HG03066 (cell line): Measurements from ENCODE around the gene PARP15.
A peak's percentile ranks its signal among the peaks of the same experiment; 100 is the strongest.
"Not testable (repeated sequence)": the region's sequence is repeated elsewhere in the genome, so short reads cannot be mapped to it uniquely, and the experiment has no call there.

Source experiments
- ATAC-seq: cut with Tn5 transposase; IDR thresholded peaks from one replicate; pipeline ENCODE4 v1.9.1; 2021; ENCODE audit warnings: low read depth; ENCODE audit not compliant: unreplicated experiment

PARP15 gene

GRCh38 chr3:122661633-122662032, 84.2 kb downstream of the PARP15 start:
- no peak for ATAC-seq

- no peak for ATAC-seq
These were observed 85.1 kb downstream of the PARP15 start for GRCh38 chr3:122662505-122662904.

GRCh38 chr3:122665226-122665786, 87.9 kb downstream of the PARP15 start:
- ATAC-seq, result no peak

DNA sequence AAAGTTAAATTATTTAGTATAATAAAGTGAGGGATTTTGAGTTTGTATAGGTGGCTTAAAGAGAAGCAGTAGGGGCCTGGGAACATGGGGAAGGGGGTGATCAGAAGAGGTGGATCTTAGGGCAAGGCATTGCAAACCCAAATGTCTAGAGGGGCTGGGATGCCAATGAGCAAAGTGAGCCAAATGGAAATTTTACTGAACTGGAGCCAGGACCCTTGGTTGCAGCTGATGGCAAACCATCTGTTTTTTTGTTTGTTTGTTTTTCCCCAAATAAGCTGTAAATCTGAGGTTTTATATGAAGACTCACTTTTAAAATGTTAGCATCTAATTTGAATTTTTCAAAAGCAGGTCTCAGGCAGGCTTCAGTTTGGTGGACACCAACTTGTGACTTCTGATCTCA, 88.4 kb downstream of the PARP15 start:
- no peak for ATAC-seq

DNA sequence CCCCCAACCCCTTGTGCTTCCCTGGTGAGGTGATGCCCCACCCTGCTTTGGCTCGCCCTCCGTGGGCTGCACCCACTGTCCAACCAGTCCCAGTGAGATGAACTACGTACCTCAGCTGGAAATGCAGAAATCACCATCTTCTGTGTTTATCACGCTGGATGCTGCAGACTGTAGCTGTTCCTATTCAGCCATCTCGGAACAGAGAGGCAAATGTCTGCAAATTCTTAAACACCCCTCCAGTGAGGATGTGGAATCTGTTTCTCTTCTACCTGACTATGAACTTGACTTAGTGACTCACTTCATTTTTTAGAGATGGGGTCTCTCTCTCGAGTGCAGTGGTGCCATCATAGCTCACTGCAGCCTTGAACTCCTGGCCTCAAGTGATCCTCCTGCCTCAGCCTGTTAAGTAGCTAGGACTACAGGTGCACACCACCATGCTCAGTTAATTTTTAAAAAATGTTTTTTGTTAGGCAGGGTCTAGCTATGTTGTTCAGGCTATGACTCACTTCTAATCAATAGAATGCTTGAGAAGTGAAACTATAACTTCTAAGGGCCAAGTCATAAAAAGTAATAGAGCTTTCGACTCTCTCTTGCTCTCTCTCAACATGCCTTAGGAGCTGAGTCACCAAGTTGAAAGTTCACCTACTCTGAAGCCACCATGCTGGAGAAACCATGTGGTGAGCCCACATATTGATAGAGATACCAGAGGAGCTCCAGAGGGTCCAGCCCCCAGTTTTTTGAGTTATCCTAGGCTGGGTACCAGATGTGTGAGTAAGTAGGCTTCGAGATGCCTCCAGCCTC, 91.7 kb downstream of the PARP15 start:
- ATAC-seq, result peak; percentile 65

DNA sequence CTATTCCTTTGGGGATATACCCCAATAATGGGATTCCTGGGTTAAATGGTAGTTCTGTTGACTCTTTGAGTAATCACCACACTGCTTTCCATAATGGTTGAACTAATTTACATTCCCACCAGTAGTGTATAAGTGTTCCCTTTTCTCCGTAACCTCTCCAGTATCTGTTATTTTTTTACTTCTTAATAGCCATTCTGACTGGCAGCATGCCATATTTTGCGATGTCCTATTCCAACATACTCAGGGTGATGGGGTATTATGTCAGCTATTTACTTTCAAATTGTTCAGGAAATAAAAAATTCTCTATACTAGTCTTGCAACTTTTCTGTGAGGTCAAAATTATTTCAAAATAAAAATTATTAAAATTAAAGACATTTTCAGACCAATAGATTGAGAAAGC, 94.1 kb downstream of the PARP15 start:
- ATAC-seq, result no peak

DNA sequence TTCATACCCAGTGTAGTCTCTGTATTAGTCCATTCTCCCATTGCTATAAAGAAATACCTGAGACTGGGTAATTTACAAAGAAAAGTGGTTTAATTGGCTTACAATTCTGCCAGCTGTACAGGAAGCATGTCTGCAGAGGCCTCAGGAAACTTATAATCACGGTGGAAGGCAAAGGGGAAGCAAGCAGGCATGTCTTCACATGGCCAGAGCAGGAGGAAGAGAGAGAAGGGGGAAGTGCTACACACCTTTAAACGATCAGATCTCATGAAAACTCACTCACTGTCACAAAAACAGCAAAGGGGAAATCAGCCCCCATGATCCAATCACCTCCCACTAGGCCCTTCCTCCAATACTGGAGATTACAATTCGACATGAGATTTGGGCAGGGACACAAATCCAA, 96.9 kb downstream of the PARP15 start:
- no peak for ATAC-seq

DNA sequence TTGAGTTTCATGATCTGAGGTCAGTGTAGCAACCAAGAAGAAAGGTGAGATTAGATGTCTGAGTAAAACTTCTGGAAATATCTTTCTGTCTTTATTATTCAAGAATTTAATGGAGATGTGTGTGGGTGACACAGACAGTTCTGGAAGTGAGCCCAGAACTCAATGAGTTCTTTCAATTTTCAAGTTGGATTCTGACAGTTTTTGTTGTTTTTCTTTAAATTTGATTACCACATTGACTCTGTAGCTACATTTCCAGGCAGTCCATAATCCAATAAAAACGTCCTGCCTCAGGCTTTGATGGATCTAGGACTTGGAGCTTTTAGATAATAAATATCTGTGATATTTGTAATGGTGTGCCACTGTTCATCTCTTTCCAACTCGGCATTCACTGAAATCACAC, 99.3 kb downstream of the PARP15 start:
- no peak for ATAC-seq

DNA sequence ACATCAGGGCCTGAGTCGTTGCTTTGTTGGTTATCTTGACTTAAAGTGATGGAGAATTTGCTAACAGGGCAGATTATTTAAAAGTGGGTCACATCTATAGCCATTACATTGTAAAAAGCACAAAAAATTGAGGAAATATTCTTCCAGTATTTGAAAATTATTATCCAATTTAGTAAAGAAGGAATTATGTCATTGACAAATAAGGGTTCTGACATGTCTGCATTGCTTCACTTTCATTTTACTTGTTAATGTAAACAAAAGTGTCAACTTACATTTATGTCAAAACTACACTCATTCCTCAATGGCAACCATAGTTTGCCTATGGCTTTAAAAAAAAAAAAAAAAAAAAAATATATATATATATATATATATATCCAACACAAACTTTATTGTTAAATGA, 99.8 kb downstream of the PARP15 start:
- ATAC-seq, result no peak

GRCh38 chr3:122678506-122678905, 101.1 kb downstream of the PARP15 start:
- ATAC-seq, result no peak

- ATAC-seq, result no peak
These were observed 101.8 kb downstream of the PARP15 start for GRCh38 chr3:122679085-122679881.

DNA sequence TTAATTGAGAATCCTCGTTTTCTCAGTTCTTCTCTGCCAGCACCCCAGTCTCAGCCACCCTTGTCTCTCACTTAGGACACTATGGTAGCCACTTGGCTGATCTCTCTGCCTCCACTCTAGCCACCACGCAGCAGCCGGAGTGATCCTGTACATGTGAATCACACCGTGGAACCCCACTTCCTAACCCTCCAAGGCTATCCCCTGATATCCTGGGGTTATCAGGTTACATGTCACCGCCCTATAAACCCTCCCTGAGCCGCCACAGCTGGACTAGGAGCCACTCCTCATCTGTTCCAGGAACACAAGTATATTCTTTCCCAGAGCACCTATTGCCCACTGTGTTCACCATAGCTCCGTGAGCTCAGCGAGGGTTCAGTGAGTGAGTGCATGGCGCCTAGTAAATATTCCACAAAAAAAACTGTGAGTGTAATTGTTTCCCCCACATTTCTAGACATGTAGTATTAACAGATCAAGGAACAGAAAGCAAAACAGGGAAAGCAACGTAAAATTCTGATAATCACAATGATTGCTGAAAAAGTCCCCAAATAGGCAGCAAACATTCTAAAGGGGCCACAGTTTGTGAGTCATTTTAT, 102.5 kb downstream of the PARP15 start:
- ATAC-seq, result no peak

- peak; percentile 50 for ATAC-seq
These were observed 103.2 kb downstream of the PARP15 start, which contains the start of gene PARP14 for GRCh38 chr3:122680475-122681283. TSS of gene PARP14 (plus strand) at chr3:122680839. CDS start at chr3:122680884, 45 bp downstream.

GRCh38 chr3:122681284-122681973, 104.0 kb downstream of the PARP15 start:
- no peak for ATAC-seq

- no peak for ATAC-seq
These were observed 104.5 kb downstream of the PARP15 start for GRCh38 chr3:122681974-122682409.

- ATAC-seq, result not testable (repeated sequence)
These were observed 105.4 kb downstream of the PARP15 start for GRCh38 chr3:122682778-122683411.

- no peak for ATAC-seq
These were observed 109.8 kb downstream of the PARP15 start for GRCh38 chr3:122687298-122687697.
